SK-N-SH (cell line): ENCODE results near the gene DMKN. TPM values are rescaled to one million over a fixed set of nuclear protein-coding genes. Genes with fewer than 3 reads are reported as not detected.

ENCODE experiments used
- CTCF ChIA-PET: fragments of 300-600, 350-600 bp; formaldehyde crosslinking; extraction: SDS; loops from one replicate; lab custom pipeline; 2021; lab: Yijun Ruan, JAX
- POLR2A ChIA-PET: fragments of 350-600 bp; sonication (Branson Sonifier 250); formaldehyde crosslinking; extraction: SDS; loops from one replicate; lab custom pipeline; 2020; ENCODE audit warnings: antibody characterized with exemption, inconsistent platforms; lab: Yijun Ruan, JAX
- DNase-seq: peaks from one replicate; pipeline ENCODE4 v3.0.0; 2012
- H2AFZ ChIP-seq: fragments of 200-600 bp; sonication (generic); 2 replicates; pipeline ENCODE4 v1.8.1; 2016; ENCODE audit warnings: antibody characterized with exemption, mild to moderate bottlenecking, low read depth
- H3F3A ChIP-seq: fragments of 200-600 bp; sonication (generic); replicated peaks from 2 replicates; pipeline ENCODE3; 2016; ENCODE audit warnings: antibody characterized with exemption, mild to moderate bottlenecking; ENCODE audit not compliant: insufficient read depth
- H3K27ac ChIP-seq, 2 experiments: fragments of 200-500 bp in 1 of 2; fragments of 200-600 bp in 1 of 2; sonication (Bioruptor generic) in 1 of 2; sonication (generic), shearing (Covaris generic) in 1 of 2; 2 replicates each; pipeline versions ENCODE4 v1.5.1 to v1.6.1; 2014 to 2016; ENCODE audit warnings: low read depth in 2 of 2, inconsistent platforms in 1 of 2, low read length in 1 of 2, mild to moderate bottlenecking in 1 of 2, mixed read lengths in 1 of 2
- H3K27me3 ChIP-seq: fragments of 200-600 bp; sonication (generic), shearing (Covaris generic); 2 replicates; pipeline ENCODE4 v1.6.1; 2016; ENCODE audit warnings: mixed run types; ENCODE audit not compliant: insufficient read depth
- H3K36me3 ChIP-seq, 2 experiments: fragments of 200-500 bp in 1 of 2; fragments of 200-600 bp in 1 of 2; sonication (Bioruptor generic) in 1 of 2; sonication (generic) in 1 of 2; replicated peaks in 1 of 2; 2 replicates each; pipeline versions ENCODE3 to v1.5.1; 2014 to 2016; ENCODE audit warnings: low read length in 1 of 2, mild to moderate bottlenecking in 1 of 2; ENCODE audit not compliant: insufficient read depth in 2 of 2, control insufficient read depth in 1 of 2
- H3K4me1 ChIP-seq, 2 experiments: fragments of 200-500 bp in 1 of 2; fragments of 200-600 bp in 1 of 2; sonication (Bioruptor generic) in 1 of 2; sonication (generic), shearing (Covaris generic) in 1 of 2; 2 replicates each; pipeline versions ENCODE4 v1.5.1 to v1.6.1; 2014 to 2016; ENCODE audit warnings: low read depth in 1 of 2, low read length in 1 of 2, mixed run types in 1 of 2; ENCODE audit not compliant: insufficient read depth in 2 of 2, control insufficient read depth in 1 of 2
- H3K4me2 ChIP-seq: fragments of 200-600 bp; sonication (generic), shearing (Covaris generic); 2 replicates; pipeline ENCODE4 v1.6.1; 2017; ENCODE audit warnings: mixed run types
- H3K4me3 ChIP-seq, 2 experiments: fragments of 200-500 bp in 1 of 2; fragments of 200-600 bp in 1 of 2; sonication (Bioruptor generic) in 1 of 2; sonication (generic), shearing (Covaris generic) in 1 of 2; 2 replicates each; pipeline versions ENCODE4 v1.5.1 to v1.8.1; 2014 to 2016; ENCODE audit warnings: low read depth in 2 of 2, inconsistent platforms in 1 of 2, low read length in 1 of 2, mild to moderate bottlenecking in 1 of 2, mixed read lengths in 1 of 2, moderate library complexity in 1 of 2
- H3K79me2 ChIP-seq: fragments of 200-600 bp; sonication (generic); 2 replicates; pipeline ENCODE4 v1.8.1; 2017; ENCODE audit warnings: mild to moderate bottlenecking; ENCODE audit not compliant: insufficient read depth
- H3K9ac ChIP-seq: fragments of 200-600 bp; sonication (generic); 2 replicates; pipeline ENCODE4 v1.6.1; 2017; ENCODE audit warnings: mixed run types
- H3K9me2 ChIP-seq: fragments of 200-600 bp; sonication (generic); 2 replicates; pipeline ENCODE4 v1.6.1; 2017; ENCODE audit warnings: mixed run types
- H3K9me3 ChIP-seq: fragments of 200-600 bp; sonication (generic); 2 replicates; pipeline ENCODE4 v1.6.1; 2017; ENCODE audit warnings: mixed run types, mild to moderate bottlenecking, moderate library complexity
- H4K20me1 ChIP-seq: fragments of 200-600 bp; sonication (generic); 2 replicates; pipeline ENCODE4 v1.6.1; 2017; ENCODE audit warnings: mild to moderate bottlenecking, mixed run types; ENCODE audit not compliant: insufficient read depth
- CHD2 ChIP-seq: fragments of 150-350 bp; IDR thresholded peaks from 2 replicates; pipeline ENCODE4 v1.6.1; 2018; ENCODE audit warnings: low read length; ENCODE audit not compliant: partially characterized antibody
- CTCF ChIP-seq: fragments of 200-600 bp; sonication (generic); IDR thresholded peaks from 2 replicates; pipeline ENCODE4 v1.6.1; 2017; ENCODE audit warnings: antibody characterized with exemption, mild to moderate bottlenecking, moderate library complexity
- ELF1 ChIP-seq: IDR thresholded peaks from 2 replicates; pipeline ENCODE4 v1.4.0; 2012
- EP300 ChIP-seq, 2 experiments: IDR thresholded peaks; 2 replicates each; pipeline versions ENCODE4 v1.4.0 to v1.6.1; 2012; ENCODE audit warnings: borderline replicate concordance in 1 of 2, low read depth in 1 of 2, low read length in 1 of 2
- FOSL2 ChIP-seq: IDR thresholded peaks from 2 replicates; pipeline ENCODE4 v1.4.0; 2012; ENCODE audit warnings: low read depth, mild to moderate bottlenecking, moderate library complexity, borderline replicate concordance
- FOXM1 ChIP-seq: IDR thresholded peaks from 2 replicates; pipeline ENCODE4 v1.4.0; 2012; ENCODE audit warnings: low read depth, mild to moderate bottlenecking
- GABPA ChIP-seq: IDR thresholded peaks from 2 replicates; pipeline ENCODE4 v1.4.0; 2012; ENCODE audit warnings: low read depth, mild to moderate bottlenecking
- IRF3 ChIP-seq: fragments of 150-350 bp; IDR thresholded peaks from 2 replicates; pipeline ENCODE4 v1.6.1; 2016; ENCODE audit warnings: mild to moderate bottlenecking, low read depth, low read length
- MAX ChIP-seq: IDR thresholded peaks from 2 replicates; pipeline ENCODE4 v1.4.0; 2012; ENCODE audit warnings: low read depth
- MEF2A ChIP-seq: IDR thresholded peaks from 2 replicates; pipeline ENCODE4 v1.4.0; 2012; ENCODE audit warnings: low read depth, borderline replicate concordance
- NFIC ChIP-seq: IDR thresholded peaks from 2 replicates; pipeline ENCODE4 v1.4.0; 2012; ENCODE audit warnings: borderline replicate concordance
- NRF1 ChIP-seq: IDR thresholded peaks from 2 replicates; pipeline ENCODE4 v1.6.1; 2012; ENCODE audit warnings: low read depth, mild to moderate bottlenecking, low read length
- PBX3 ChIP-seq: IDR thresholded peaks from 2 replicates; pipeline ENCODE4; 2012
- RFX5 ChIP-seq: IDR thresholded peaks from 2 replicates; pipeline ENCODE4 v1.6.1; 2012; ENCODE audit warnings: mild to moderate bottlenecking, improper control_type of control experiment, low read length
- RXRA ChIP-seq: IDR thresholded peaks from 2 replicates; pipeline ENCODE4 v1.4.0; 2012; ENCODE audit warnings: low read depth, mild to moderate bottlenecking, borderline replicate concordance
- TEAD4 ChIP-seq: IDR thresholded peaks from 2 replicates; pipeline ENCODE4 v1.4.0; 2012; ENCODE audit warnings: mild to moderate bottlenecking, borderline replicate concordance; ENCODE audit not compliant: insufficient read depth
- YY1 ChIP-seq: IDR thresholded peaks from 2 replicates; pipeline ENCODE4 v1.4.0; 2012; ENCODE audit warnings: low read depth, mild to moderate bottlenecking
- WGBS: methylation state at CpG from one replicate; pipeline ENCODE4 v1.1.6; 2017; ENCODE audit warnings: low lambda C conversion rate; 5-methylcytosine and 5-hydroxymethylcytosine counted together
- polyA plus RNA-seq, 3 experiments: library from polyadenylated mRNA; depleted of rRNA; stranded (reverse); fragments of >200 nt; gene quantifications; 2 replicates each; pipeline ENCODE4 v1.2.3, GENCODE V29; 2012

DMKN gene
- polyA plus RNA-seq, 1 of the 3 experiments (the other 2 are of a cell fraction) = not detected

GRCh38 chr19:35544110-35544802, 30.8 kb upstream of the DMKN start:
- ChIA-PET POLR2A (no interaction called here), CTCF (interaction anchor here (1.9 to 3.6 kb wide), 2 partner anchors 11 to 34 kb away, joined by 5 to 20 read pairs; no protein-coding TSS in a partner anchor)
- DNase-seq = no peak
- H3K79me2 ChIP-seq = peaks cover 30% of the 10 kb centered on the region
- H3K9ac ChIP-seq = peak overlapping the region; percentile 85
- H3K4me2 ChIP-seq = peak overlapping the region; percentile 91
- no peaks in the 10 kb centered on the region for H3K9me2 ChIP-seq
- H2AFZ ChIP-seq = peak overlapping the region; percentile 87; the same call in 1 of the 2 replicates
- H3K27ac ChIP-seq = no peak overlapping the region; a peak in 1 of 4 replicates
- H3K4me1 ChIP-seq = peaks cover 5 to 19% of the 10 kb centered on the region in 2 experiments; a peak in 2 of 4 replicates
- 0 out of 2 replicates have a peak, but pooled peaks cover under 1% of the 10 kb centered on the region for H4K20me1 ChIP-seq
- no peaks in the 10 kb centered on the region for H3K9me3 ChIP-seq
- H3F3A ChIP-seq = no peaks in the 10 kb centered on the region
- H3K36me3 ChIP-seq = peaks cover 0 to 19% of the 10 kb centered on the region in 2 experiments
- 54% methylated on average over 3 of the region's 3 CpGs for WGBS
- H3K27me3 ChIP-seq = no peaks in the 10 kb centered on the region
- TF ChIP-seq CTCF = no peak
- no peak for TF ChIP-seq GABPA
- H3K4me3 ChIP-seq = peak overlapping the region; percentile 79 to 96

DNA sequence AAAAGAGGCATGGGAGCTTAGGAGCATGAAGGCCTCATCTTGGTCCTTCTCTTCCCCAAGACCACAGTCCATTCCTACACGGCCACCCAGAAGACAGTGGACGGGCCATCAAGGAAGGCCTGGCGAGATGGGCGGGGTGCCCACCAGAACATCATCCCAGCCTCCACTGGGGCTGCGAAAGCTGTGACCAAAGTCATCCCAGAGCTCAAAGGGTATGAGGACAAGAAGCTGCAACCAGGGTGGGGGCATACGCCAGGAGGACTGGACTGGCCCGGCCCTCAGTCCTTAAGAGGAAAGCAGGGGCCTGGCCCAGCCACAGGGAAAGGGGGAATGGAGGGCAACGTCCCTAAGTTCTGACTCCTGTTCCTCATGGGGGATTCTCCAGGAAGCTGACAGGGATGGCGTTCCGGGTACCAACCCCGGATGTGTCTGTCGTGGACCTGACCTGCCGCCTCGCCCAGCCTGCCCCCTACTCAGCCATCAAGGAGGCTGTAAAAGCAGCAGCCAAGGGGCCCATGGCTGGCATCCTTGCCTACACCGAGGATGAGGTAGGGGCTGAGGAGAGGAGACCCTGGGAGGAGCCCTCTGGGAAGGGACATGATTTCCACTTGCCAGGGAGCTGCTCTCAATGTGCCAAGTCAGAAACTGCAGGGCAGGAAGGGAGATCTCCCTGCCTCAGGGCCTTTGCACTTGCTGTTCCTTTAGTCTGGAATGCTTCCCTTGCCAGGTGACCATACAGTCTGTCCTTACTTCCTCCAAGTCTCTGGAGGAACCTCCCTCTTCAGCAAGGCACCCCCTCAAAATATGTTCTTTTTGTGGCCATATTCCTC, 30.0 kb upstream of the DMKN start:
- TF ChIP-seq NRF1 (no peak), TEAD4 (no peak), FOXM1 (no peak), IRF3 (no peak), EP300 (IDR thresholded peaks at IDR 0.05; ENCODE audit: borderline replicate concordance in 1 of 2, low read depth in 1 of 2, low read length in 1 of 2) (no peak), GABPA (no peak), FOSL2 (no peak), NFIC (no peak), MEF2A (no peak), YY1 (no peak), CHD2 (no peak), RXRA (no peak), ELF1 (no peak), PBX3 (no peak), RFX5 (no peak), MAX (no peak)
- TF ChIP-seq, all 33 proteins: peak for 0
- Histone ChIP-seq H3K79me2 (peaks cover 30% of the 10 kb centered on the region), H3K27ac (no peak overlapping the region), H3K9me2 (no peaks in the 10 kb centered on the region), H3F3A (no peaks in the 10 kb centered on the region), H3K9ac (no peak overlapping the region), H4K20me1 (no peaks in the 10 kb centered on the region), H2AFZ (no peak overlapping the region), H3K9me3 (no peaks in the 10 kb centered on the region), H3K4me3 (peak overlapping the region in 1 of 2 experiments; percentile 79; a peak in 1 of 4 replicates), H3K36me3 (peaks cover 0 to 19% of the 10 kb centered on the region in 2 experiments), H3K4me1 (peaks cover 5 to 19% of the 10 kb centered on the region in 2 experiments; a peak in 2 of 4 replicates), H3K4me2 (peak overlapping the region; percentile 91), H3K27me3 (no peaks in the 10 kb centered on the region)
- POLR2A ChIA-PET = no interaction called here
- DNase-seq = no peak
- CTCF ChIA-PET = interaction anchor here (1.9 to 3.6 kb wide), 2 partner anchors 12 to 33 kb away, joined by 5 to 20 read pairs; no protein-coding TSS in a partner anchor
- 98% methylated on average over 6 of the region's 15 CpGs for WGBS
